ENCODE results near the gene C19orf53.

C19orf53 gene

DNA sequence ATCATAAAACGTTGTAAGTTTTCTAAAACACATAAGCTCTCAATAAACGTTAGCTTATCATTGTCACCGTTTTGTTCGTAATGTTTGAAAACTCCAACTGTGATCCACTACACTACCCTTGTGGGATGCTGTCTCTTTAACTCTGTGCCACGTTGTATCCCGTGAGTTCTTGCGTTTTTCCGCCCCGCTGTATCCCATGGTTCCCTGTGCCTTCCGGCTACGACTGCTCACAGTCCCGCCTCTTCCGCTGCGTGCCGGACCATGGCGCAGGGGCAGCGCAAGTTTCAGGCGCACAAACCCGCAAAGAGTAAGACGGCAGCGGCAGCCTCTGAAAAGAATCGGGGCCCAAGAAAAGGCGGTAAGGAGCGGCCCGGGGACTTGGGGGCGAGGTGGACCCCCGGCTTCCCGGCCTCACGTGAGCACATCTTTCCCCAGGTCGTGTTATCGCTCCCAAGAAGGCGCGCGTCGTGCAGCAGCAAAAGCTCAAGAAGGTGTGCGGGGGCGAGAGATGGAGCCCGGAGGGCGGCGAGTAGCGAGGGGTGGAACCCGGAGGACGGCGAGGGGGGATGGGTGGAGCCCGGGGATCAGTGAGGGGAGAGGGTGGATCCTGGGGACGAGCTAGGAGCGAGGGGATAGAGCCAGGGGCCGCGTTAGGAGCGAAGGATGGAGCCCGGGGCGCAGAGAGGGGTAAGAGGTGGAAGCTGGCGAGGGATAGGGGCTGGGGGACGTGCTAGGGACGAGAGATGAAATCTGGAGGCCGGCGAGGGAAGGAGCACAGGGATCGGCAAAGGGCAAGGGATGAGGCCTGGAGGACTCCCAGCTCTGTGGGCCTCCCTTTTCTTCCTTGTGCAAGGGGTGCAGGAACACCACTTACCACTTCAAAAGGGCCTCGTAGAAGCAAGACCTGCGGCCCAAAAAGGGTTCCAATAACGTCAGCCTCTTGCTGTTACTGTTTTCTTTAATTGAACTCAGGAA is at the start of gene C19orf53:
Gene C19orf53 (plus strand): TSS at position 240 of the 975 bp plus-strand sequence. CDS start 22 bp downstream, at position 262.
- DNase-seq (ENCODE audit: low read depth), result peak; percentile 74
- H3K4me3 ChIP-seq (ENCODE audit: control insufficient read depth, low read depth, low read length), result peak within 1 kb of the TSS; percentile 71
- TF ChIP-seq, protein P1, sequence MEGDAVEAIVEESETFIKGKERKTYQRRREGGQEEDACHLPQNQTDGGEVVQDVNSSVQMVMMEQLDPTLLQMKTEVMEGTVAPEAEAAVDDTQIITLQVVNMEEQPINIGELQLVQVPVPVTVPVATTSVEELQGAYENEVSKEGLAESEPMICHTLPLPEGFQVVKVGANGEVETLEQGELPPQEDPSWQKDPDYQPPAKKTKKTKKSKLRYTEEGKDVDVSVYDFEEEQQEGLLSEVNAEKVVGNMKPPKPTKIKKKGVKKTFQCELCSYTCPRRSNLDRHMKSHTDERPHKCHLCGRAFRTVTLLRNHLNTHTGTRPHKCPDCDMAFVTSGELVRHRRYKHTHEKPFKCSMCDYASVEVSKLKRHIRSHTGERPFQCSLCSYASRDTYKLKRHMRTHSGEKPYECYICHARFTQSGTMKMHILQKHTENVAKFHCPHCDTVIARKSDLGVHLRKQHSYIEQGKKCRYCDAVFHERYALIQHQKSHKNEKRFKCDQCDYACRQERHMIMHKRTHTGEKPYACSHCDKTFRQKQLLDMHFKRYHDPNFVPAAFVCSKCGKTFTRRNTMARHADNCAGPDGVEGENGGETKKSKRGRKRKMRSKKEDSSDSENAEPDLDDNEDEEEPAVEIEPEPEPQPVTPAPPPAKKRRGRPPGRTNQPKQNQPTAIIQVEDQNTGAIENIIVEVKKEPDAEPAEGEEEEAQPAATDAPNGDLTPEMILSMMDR (IDR thresholded peaks at IDR 0.05; ENCODE audit: control insufficient read depth, insufficient read depth, low read depth, low read length, missing control alignments), result no peak

DNA sequence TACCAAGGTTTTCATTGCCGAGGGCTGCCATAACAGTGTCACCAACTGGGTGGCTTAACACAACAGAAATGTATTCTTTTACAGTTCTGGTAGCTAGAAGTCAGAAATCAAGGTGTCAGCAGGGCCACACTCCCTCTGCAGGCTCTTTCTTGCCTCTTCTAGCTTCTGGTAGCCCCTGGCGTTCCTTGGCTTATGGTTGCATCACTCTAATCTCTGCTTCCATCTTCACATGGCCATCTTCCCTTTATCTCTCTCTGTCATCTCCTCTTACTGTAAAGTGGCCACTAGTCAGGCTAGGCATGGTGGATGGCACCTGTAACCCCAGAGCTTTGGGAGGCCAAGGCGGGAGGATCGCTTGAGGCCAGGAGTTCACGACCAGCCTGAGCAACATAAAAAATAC is 47.9 kb upstream of the C19orf53 start:
- TF ChIP-seq, protein P1 (IDR thresholded peaks at IDR 0.05; ENCODE audit: control insufficient read depth, insufficient read depth, low read depth, low read length, missing control alignments), result no peak
- no peak overlapping the region for H3K4me3 ChIP-seq (ENCODE audit: control insufficient read depth, low read depth, low read length)
- no peak for DNase-seq (ENCODE audit: low read depth)

DNA sequence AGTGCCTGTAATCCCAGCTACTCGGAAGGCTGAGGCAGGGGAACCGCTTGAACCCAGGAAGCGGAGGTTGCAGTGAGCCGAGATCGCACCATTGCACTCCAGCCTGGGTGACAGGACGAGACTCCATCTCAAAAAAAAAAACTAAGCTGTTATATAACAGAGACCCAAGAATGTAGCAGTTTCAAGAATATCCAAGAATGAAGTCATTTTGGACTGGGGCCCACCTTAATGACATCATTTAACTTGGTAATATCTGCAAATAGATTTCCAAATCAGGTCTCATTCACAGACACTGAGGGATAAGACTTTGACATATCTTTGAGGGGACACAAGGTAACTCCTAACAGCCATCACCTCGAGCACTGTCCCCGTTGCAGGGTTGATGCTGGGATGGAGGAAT is 46.5 kb upstream of the C19orf53 start:
- DNase-seq (ENCODE audit: low read depth), result no peak
- H3K4me3 ChIP-seq (ENCODE audit: control insufficient read depth, low read depth, low read length), result no peak overlapping the region
- TF ChIP-seq, protein P1 (IDR thresholded peaks at IDR 0.05; ENCODE audit: control insufficient read depth, insufficient read depth, low read depth, low read length, missing control alignments), result no peak

DNA sequence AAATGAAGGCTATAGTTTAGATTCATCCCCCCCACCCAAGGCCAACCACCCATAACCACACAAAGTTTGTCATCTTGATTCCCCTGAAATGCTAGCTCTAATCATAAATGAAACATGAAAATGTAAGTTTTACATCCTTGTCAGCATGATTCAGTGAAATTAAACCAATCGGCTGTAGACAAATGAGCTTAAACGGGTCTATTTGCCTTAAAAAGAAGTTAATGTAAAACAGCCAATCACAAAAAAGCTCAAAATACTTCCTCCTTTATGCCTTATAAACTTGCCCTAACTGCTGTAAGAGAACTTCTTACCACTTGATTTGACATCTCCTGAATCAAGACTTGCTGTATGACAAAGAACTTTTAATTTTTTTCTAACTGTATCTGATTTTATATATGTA is 44.4 kb upstream of the C19orf53 start:
- TF ChIP-seq, protein P1 (IDR thresholded peaks at IDR 0.05; ENCODE audit: control insufficient read depth, insufficient read depth, low read depth, low read length, missing control alignments), result no peak
- DNase-seq (ENCODE audit: low read depth), result no peak
- no peak overlapping the region for H3K4me3 ChIP-seq (ENCODE audit: control insufficient read depth, low read depth, low read length)

DNA sequence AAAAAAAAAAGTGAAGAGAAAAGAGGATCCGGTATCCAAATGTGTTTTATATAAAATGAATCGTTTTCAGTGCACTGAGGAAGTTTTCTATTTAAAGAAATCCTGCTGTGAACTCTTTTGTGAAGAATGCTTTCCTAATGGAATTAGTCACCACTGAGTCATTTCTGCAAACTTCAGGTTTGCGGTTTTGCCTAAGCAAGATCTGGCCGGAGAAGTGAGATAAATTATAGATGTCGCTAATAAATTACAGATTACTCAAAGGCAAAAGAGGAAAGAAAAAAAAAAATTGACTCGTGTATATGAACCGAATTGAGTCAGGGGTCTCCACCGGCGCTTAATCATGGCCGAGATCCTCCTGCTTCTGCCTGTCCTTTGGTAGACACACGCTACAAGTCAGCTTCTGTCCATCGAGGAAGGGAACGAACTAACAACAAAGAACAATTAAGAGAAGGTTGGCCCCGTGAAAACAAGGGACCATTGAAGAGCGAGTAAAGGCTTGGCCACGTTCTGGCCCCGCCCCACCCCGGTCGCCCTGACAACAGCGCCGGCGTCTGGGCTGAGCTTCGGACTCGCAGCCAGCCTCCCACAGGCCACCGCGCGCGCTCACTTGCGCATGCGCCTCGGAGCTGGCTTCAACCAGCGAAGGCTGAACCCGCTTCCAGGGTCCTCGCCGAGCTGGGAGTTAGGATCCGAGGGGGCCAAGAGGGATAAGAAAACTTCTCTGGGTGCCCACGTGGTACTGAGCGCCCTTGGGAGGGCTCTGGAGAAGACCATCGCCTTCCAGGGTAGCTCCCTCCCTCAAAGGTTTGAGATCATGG is 42.9 kb upstream of the C19orf53 start:
- TF ChIP-seq, protein P1 (IDR thresholded peaks at IDR 0.05; ENCODE audit: control insufficient read depth, insufficient read depth, low read depth, low read length, missing control alignments), result no peak

DNA sequence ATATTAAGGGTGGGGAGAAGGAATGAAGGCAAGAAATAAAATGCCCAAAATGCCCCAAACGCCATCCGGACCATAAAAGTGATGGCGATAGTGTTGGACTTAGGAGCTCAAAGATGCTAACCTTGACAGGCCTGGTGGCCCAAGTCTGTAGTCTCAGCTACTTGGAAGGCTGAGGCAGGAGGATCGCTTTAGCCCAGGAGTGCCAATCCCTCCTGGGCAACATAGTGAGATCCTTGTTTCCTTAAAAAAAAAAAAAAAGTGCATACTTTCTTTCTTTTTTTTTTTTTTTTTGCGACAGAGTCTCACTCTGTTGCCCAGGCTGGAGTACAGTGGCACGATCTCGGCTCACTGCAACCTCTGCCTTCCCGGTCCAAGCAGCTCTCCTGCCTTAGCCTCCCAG is 41.9 kb upstream of the C19orf53 start:
- H3K4me3 ChIP-seq (ENCODE audit: control insufficient read depth, low read depth, low read length), result peak overlapping the region; percentile 55
- no peak for DNase-seq (ENCODE audit: low read depth)
- TF ChIP-seq, protein P1 (IDR thresholded peaks at IDR 0.05; ENCODE audit: control insufficient read depth, insufficient read depth, low read depth, low read length, missing control alignments), result no peak

More for the DNA sequence above, 42.9 kb upstream of the C19orf53 start:
- H3K4me3 ChIP-seq (ENCODE audit: control insufficient read depth, low read depth, low read length), result peak overlapping the region; percentile 55
- DNase-seq (ENCODE audit: low read depth), result peak; percentile 96

Data from AG09309 (cell line).